Stimulated activated naive CD4-positive, alpha-beta T cell treated with Interleukin-2 at 50 U/mL for 16 hours (primary cell): ENCODE measurements around the gene CCDC201.
A peak's percentile ranks its signal among the peaks of the same experiment; 100 is the strongest.

ENCODE experiments used
- DNase-seq: peaks from one replicate; lab custom pipeline; 2025; lab: John Stamatoyannopoulos, UW

CCDC201 gene

DNA sequence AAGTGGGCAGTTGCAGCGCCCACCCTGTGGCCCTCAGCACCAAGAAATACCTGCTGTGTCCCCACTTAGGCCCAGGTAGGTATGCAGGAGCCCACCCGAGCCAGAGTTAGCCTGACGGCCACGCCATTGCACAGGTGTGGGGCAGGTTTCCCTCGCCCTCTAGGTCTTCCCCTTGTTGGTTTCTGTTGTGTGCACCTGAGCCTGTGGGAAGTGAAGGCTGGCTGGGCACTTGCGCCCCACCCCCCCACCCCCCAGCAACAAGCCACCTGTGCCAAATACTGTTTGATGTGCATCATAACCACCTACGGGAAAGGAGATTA lies at the start of gene CCDC201:
Gene CCDC201, minus strand, starts transcription at position 48 of the 320 bp plus-strand sequence. CDS start 75 bp downstream, outside the sequence.
- no peak for DNase-seq

DNA sequence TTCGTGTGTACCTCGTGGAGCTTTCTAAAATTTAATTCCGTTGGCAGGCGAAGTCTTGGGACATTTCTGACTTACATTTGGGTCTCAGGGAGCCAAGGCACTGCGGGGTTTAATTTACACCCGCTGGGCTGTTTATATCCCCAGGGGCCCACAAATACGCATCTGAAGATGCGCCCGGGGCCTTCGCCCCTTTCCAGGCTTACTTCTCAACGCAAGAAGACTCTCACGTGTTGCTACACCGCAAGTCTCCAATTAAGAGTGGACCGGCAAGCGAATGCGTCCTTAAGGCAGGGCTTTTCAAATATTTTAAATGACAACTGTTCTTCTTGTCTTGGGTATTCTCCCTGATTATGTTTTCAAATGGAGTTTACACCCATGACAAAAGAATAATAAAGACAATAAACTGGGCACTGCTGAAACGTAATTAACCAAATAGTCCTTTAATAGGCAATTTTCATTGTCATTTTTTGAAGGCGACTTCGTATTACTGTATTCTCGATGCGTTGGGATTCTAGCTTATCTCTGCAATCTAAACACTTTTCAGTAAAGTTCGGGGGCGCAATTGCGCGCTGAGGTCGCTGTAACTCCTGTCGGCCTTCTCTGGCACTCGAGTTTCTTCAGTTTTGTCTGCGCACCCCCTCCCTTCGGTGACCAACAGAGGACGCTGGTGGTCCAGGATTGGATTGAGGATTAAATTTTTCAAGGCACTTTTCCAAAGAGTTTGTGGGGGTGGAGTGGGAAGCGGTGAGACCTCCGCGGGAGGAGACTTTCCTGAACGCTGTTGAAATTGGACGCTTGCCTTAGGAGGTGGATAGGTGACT lies 49.0 kb upstream of the CCDC201 start:
- no peak for DNase-seq

GRCh38 chr7:45921381-45921698 lies 48.5 kb upstream of the CCDC201 start:
- DNase-seq, result no peak

GRCh38 chr7:45920502-45921380 lies 47.9 kb upstream of the CCDC201 start, which contains the start of gene IGFBP3:
IGFBP3 (minus strand) TSS chr7:45921272; CDS start chr7:45921140, 132 bp downstream.
- DNase-seq, result no peak

DNA sequence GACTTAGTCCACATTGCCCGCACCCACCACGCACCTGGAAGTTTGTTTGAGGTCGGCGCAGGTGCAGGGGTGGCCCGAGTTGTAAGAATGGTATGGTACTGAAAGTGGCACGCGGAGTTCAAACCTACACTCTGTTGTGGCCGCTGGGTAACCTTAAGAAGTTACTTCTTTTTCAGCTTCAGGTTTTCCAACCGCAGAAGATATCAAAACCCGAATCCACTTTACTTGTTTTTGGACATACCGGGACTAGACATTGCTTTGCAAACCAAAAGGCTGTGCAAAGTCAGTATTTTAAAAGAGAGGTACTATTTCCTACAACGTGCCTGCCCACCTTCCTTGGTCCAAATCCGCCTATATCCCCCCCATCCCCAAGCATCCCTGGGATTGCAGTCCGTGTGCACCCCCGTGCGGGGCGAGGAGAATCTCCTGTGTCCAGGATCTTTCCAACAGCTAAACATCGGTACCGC lies 47.1 kb upstream of the CCDC201 start:
- no peak for DNase-seq

GRCh38 chr7:45919231-45919784 lies 46.4 kb upstream of the CCDC201 start:
- no peak for DNase-seq

- DNase-seq, result no peak
Measured at GRCh38 chr7:45918556-45918955, 45.7 kb upstream of the CCDC201 start.

DNA sequence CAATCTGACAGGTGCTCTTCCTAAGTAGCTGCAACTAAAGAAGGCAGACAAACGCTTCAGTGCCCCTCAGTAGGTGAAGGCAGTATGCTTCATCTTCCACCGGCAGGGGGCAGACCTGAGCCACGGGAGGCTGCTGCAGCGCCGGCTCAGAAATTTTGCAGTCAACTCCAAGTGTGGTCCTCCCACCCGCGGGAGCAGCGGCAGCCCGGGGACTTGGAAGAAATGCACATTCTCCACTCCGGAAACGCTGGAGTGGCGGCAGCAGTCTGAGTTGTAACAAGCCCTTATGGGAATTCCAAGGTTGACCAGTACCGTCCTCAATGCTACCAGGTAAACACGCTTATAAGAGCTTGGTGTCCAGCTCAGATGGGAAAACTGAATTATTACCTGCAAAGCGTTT lies 44.8 kb upstream of the CCDC201 start:
- DNase-seq, result peak; percentile 56

GRCh38 chr7:45917064-45917463 lies 44.2 kb upstream of the CCDC201 start:
- DNase-seq, result no peak

DNA sequence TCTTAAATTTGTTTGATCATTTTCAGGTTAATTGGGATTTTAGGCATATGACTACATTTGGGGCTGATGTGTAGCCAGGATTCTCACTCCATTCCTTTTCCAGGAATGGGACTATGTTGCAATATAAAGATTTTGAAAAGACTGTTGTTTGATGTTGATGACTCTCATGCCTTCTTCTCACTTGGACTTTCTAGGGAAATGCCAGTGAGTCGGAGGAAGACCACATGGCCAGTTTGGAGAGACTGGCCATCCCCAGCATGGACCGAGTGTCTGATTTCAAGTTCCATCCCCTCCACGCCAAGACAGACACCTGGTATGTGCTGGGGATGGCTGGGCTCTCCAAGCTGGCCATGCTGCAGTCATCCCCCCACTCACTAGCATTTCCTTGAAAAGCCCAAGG lies 42.7 kb upstream of the CCDC201 start:
- DNase-seq, result no peak

DNA sequence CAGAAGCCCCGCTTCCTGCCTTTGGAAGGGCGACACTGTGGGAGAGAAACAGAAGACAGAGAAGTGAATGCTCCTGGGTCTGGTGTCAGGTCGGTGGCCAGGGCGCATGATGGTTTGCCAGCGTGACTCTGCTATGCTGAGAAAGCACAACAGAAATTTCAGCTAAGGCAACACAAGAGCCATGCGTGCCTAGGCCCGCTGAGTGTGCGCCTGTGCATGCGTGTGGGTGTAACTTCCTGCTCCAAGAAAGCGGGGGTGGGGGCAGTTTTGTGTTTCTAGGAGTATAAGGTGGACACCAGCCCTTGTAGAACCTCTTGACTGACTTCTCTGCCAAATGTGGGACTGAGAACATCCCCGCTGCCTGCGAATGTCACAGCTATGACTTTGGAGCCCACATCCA lies 42.0 kb upstream of the CCDC201 start:
- DNase-seq, result no peak

- no peak for DNase-seq
Measured at GRCh38 chr7:45912972-45913371, 40.1 kb upstream of the CCDC201 start.

GRCh38 chr7:45911311-45911710 lies 38.4 kb upstream of the CCDC201 start:
- DNase-seq, result no peak

- no peak for DNase-seq
Measured at GRCh38 chr7:45910855-45911254, 38.0 kb upstream of the CCDC201 start.

DNA sequence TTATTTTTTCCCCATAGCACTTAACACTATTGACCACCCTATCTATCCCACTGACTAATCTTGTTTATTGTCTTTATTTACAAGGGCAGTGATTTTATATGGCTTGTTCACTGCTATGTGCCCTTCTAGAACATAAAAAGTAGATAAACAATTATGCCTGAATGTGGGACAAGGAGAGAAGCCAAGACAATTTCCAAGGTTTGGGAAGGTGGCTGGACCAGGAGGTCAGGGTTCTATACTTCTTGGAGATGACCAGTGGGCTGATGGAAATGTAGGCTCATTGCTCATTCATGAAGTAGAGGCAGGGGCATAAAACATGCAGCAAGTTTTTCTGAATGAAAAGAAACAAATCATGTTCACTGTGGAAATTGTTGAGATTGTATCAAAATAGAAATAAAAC lies 36.7 kb upstream of the CCDC201 start:
- DNase-seq, result no peak

- no peak for DNase-seq
Measured at GRCh38 chr7:45902820-45903219, 29.9 kb upstream of the CCDC201 start.

DNA sequence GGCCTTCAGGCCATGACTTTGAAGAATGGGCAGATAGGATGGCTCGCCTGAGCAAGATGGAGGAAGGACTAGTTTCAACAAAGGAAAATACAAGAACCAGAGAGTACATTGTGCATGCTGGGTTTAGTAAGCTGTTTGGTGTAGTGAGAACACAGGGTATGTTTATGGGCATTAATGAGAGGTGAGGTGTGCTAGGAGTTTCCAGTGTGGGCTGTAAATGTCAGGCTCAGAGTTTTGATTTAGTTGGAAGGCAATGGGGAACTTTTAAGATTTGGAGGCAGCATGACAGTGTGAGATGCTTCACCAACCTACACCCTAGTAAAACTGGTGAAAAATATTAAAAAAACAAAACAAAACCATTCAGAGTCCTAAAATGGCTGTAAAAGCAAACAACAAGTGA lies 28.7 kb upstream of the CCDC201 start:
- no peak for DNase-seq

DNA sequence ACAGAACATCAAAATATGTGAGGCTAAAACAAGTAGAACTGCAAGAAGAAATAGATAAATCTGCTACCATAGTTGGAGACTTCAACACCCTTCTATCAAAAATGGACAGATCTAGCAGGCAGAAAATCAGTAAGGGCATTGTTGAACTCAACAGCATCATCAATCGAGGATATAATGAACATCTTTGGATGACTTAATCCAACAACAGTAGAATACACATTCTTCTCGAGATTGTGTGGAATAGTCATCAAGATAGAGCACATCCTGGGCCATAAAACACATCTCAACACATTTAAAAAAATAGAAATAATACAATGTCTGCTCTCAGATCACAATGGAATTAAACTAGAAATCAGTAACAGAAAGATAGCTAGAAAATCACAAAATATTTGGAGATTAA lies 25.3 kb upstream of the CCDC201 start:
- no peak for DNase-seq

GRCh38 chr7:45897042-45897690 lies 24.3 kb upstream of the CCDC201 start:
- no peak for DNase-seq

DNA sequence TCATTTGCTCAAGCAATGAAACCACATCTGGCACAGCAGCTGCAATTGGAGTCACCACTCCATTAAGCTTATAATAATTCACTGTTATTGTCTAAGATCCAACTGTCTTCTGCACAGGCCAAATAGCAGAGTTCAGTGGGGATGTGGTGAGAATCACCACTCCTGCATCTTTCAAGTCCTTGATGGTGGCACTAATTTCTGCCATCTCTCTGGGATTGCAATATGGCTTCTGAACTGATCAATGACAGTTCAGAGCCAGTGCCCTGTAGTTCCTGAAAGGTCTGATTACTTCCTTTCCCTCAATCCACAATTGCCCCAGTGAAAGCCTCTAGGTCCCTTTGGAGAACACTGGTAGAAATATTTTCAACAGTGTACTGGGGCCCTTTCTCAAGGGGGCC lies 21.8 kb upstream of the CCDC201 start:
- no peak for DNase-seq

- no peak for DNase-seq
Measured at GRCh38 chr7:45893996-45894664, 21.2 kb upstream of the CCDC201 start.
